ENCODE results near the gene CCSER2. TPM values are rescaled to one million over a fixed set of nuclear protein-coding genes. Genes with fewer than 3 reads are reported as not detected.
A peak's percentile ranks its signal among the peaks of the same experiment; 100 is the strongest.

CCSER2 gene
- total and polyA plus RNA-seq, 7 experiments from 2014 or later: 59.1 to 133 (median 93.4) TPM

DNA sequence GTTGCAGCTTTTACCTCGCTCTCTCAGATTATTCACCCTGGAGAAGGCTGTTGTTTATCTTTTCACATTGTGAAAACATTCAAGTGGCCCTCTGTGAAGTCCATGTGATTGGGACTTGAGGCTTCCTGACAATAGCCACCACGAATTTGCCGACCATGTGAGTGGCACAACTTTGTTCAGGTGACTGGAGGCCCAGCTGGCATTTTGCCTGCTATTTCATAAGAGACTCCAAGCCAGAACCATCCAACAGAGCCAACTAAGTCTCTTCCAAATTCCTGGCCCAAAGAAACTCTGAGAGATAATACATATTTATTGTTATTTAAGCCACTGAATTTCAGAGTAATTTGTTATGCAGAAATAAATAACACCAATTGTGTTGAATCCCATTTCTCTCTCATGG, 38.2 kb upstream of the CCSER2 start:
- peaks cover 0 to 29% (median 0%) of the 10 kb centered on the region in 5 donors for H3K27me3 Mint-ChIP-seq
- H3K36me3 Mint-ChIP-seq: no peaks in the 10 kb centered on the region
- no peaks in the 10 kb centered on the region for H3K4me1 ChIP-seq (ENCODE audit: control insufficient read depth in 2 of 2, insufficient read depth in 2 of 2, low read length in 2 of 2)
- no peak for DNase-seq
- ChIA-PET POLR2A (no interaction called here), CTCF (no interaction called here)
- no peaks in the 10 kb centered on the region for H3K9me3 Mint-ChIP-seq
- intact Hi-C loops (cut with micrococcal nuclease): no loop called here
- no peak overlapping the region for H3K27ac ChIP-seq (ENCODE audit: low read depth, low read length)
- H3K4me3 Mint-ChIP-seq: no peak overlapping the region
- ATAC-seq: no peak
- H3K27me3 ChIP-seq (ENCODE audit: control insufficient read depth in 2 of 2, insufficient read depth in 2 of 2, low read length in 2 of 2): no peaks in the 10 kb centered on the region
- H3K27ac Mint-ChIP-seq: no peak overlapping the region
- no peak overlapping the region for H3K4me3 ChIP-seq (ENCODE audit: low read length)
- H3K9me3 ChIP-seq (ENCODE audit: control insufficient read depth in 2 of 3, low read length in 3 of 3): no peaks in the 10 kb centered on the region
- peaks cover 0 to 26% (median 0%) of the 10 kb centered on the region in 7 donors for H3K4me1 Mint-ChIP-seq
- H3K36me3 ChIP-seq (ENCODE audit: control insufficient read depth in 2 of 3, insufficient read depth in 3 of 3, low read length in 3 of 3): no peaks in the 10 kb centered on the region

DNA sequence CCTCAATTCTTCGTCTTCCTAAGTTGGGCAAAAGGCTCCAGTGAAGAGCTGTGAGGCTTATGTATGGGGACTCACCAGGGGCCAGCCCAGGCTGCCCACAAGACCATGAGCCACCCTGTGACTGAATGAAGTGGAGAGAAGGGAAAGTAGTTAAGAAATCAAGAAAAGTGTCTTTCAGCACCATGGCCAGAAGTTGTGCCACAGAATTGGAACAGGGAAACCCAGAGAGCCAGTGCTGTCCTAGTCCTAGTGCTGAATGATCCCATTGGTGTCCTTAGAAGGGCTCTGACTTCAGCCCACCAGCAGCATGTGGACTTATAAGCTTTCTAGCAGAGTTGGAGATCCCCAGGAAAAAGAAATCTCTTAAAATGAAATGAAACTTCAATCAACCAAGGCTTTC, 37.0 kb upstream of the CCSER2 start:
- Mint-ChIP-seq H3K27ac (no peak overlapping the region), H3K4me1 (peaks cover 0 to 28% (median 0%) of the 10 kb centered on the region in 7 donors), H3K4me3 (no peak overlapping the region), H3K36me3 (no peaks in the 10 kb centered on the region), H3K27me3 (peaks cover 0 to 29% (median 0%) of the 10 kb centered on the region in 5 donors), H3K9me3 (no peaks in the 10 kb centered on the region)
- POLR2A ChIA-PET: no interaction called here
- ATAC-seq (no peak), DNase-seq (no peak)
- CTCF ChIA-PET: no interaction called here
- Histone ChIP-seq H3K9me3 (ENCODE audit: control insufficient read depth in 2 of 3, low read length in 3 of 3) (no peaks in the 10 kb centered on the region), H3K4me3 (ENCODE audit: low read length) (no peak overlapping the region), H3K36me3 (ENCODE audit: control insufficient read depth in 2 of 3, insufficient read depth in 3 of 3, low read length in 3 of 3) (no peaks in the 10 kb centered on the region), H3K27ac (ENCODE audit: low read depth, low read length) (no peak overlapping the region), H3K4me1 (ENCODE audit: control insufficient read depth in 2 of 2, insufficient read depth in 2 of 2, low read length in 2 of 2) (no peaks in the 10 kb centered on the region), H3K27me3 (ENCODE audit: control insufficient read depth in 2 of 2, insufficient read depth in 2 of 2, low read length in 2 of 2) (no peaks in the 10 kb centered on the region)
- intact Hi-C loops (cut with micrococcal nuclease): no loop called here

DNA sequence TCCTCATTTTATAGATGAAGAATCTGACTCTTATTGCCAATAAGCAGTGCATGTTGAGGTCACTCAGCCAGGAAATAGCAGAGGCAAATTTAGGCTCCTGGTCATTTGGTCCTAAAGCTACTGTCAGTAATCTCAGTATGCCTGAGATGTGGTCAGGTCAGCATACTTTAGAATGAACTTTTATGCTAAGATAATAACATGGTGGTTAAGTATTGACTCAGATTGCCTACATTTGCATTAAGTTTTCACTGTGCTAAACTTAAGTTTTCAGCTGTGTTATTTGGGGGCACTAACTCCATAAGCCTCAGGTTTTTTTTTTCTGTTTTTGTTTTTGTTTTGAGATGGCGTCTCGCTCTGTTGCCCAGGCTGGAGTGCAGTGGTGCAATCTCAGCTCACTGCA, 35.9 kb upstream of the CCSER2 start:
- H3K4me3 Mint-ChIP-seq: no peak overlapping the region
- intact Hi-C loops (cut with micrococcal nuclease): no loop called here
- DNase-seq (no peak), ATAC-seq (no peak)
- no peaks in the 10 kb centered on the region for H3K36me3 Mint-ChIP-seq
- H3K27me3 ChIP-seq (ENCODE audit: control insufficient read depth in 2 of 2, insufficient read depth in 2 of 2, low read length in 2 of 2): no peaks in the 10 kb centered on the region
- ChIA-PET CTCF (interaction anchor here (1.2 kb wide), 1 partner anchor 247 kb away, joined by 4 read pairs; no protein-coding TSS in a partner anchor), POLR2A (no interaction called here)
- H3K36me3 ChIP-seq (ENCODE audit: control insufficient read depth in 2 of 3, insufficient read depth in 3 of 3, low read length in 3 of 3): peaks cover 0 to 3% (median 0%) of the 10 kb centered on the region in 3 experiments
- H3K27ac Mint-ChIP-seq: no peak overlapping the region
- H3K27me3 Mint-ChIP-seq: peaks cover 0 to 30% (median 0%) of the 10 kb centered on the region in 5 donors
- no peaks in the 10 kb centered on the region for H3K9me3 Mint-ChIP-seq
- H3K9me3 ChIP-seq (ENCODE audit: control insufficient read depth in 2 of 3, low read length in 3 of 3): no peaks in the 10 kb centered on the region
- H3K4me3 ChIP-seq (ENCODE audit: low read length): no peak overlapping the region
- no peak overlapping the region for H3K27ac ChIP-seq (ENCODE audit: low read depth, low read length)
- H3K4me1 Mint-ChIP-seq: peaks cover 0 to 28% (median 0%) of the 10 kb centered on the region in 7 donors
- H3K4me1 ChIP-seq (ENCODE audit: control insufficient read depth in 2 of 2, insufficient read depth in 2 of 2, low read length in 2 of 2): no peaks in the 10 kb centered on the region

DNA sequence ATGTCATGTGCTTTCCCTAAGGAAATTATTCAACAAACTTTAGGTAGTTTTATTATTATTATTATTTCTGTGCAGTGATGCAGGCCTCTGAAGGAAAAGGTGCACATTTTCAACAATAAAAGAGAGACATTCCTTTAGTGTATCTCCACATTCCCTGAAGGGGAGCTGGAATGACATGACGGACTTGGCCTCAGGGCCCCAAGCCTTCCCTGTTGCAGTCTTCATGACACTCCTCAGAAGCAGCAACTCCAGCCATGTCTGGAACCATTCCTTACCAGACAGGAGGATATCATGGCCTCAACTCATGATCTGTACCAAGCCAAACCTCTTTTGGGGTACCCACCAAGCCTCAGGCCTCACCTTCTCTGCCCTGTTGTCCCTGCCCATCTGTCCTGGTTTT, 35.2 kb upstream of the CCSER2 start:
- peaks cover 0 to 31% (median 2%) of the 10 kb centered on the region in 5 donors for H3K27me3 Mint-ChIP-seq
- no peaks in the 10 kb centered on the region for H3K36me3 Mint-ChIP-seq
- intact Hi-C loops (cut with micrococcal nuclease): no loop called here
- CTCF ChIA-PET: interaction anchor here (1.5 kb wide), 1 partner anchor 244 kb away, joined by 5 read pairs; no protein-coding TSS in a partner anchor
- peak overlapping the region in 1 of 10 donors; percentile 27 for H3K4me3 Mint-ChIP-seq
- Histone ChIP-seq H3K36me3 (ENCODE audit: control insufficient read depth in 2 of 3, insufficient read depth in 3 of 3, low read length in 3 of 3) (peaks cover 0 to 3% (median 0%) of the 10 kb centered on the region in 3 experiments), H3K9me3 (ENCODE audit: control insufficient read depth in 2 of 3, low read length in 3 of 3) (no peaks in the 10 kb centered on the region), H3K4me1 (ENCODE audit: control insufficient read depth in 2 of 2, insufficient read depth in 2 of 2, low read length in 2 of 2) (no peaks in the 10 kb centered on the region), H3K27ac (ENCODE audit: low read depth, low read length) (no peak overlapping the region), H3K27me3 (ENCODE audit: control insufficient read depth in 2 of 2, insufficient read depth in 2 of 2, low read length in 2 of 2) (no peaks in the 10 kb centered on the region), H3K4me3 (ENCODE audit: low read length) (no peak overlapping the region)
- DNase-seq (no peak), ATAC-seq (no peak)
- H3K4me1 Mint-ChIP-seq: peaks cover 0 to 28% (median 0%) of the 10 kb centered on the region in 7 donors
- no peaks in the 10 kb centered on the region for H3K9me3 Mint-ChIP-seq
- peak overlapping the region in 1 of 9 donors; percentile 36 for H3K27ac Mint-ChIP-seq
- POLR2A ChIA-PET: no interaction called here

DNA sequence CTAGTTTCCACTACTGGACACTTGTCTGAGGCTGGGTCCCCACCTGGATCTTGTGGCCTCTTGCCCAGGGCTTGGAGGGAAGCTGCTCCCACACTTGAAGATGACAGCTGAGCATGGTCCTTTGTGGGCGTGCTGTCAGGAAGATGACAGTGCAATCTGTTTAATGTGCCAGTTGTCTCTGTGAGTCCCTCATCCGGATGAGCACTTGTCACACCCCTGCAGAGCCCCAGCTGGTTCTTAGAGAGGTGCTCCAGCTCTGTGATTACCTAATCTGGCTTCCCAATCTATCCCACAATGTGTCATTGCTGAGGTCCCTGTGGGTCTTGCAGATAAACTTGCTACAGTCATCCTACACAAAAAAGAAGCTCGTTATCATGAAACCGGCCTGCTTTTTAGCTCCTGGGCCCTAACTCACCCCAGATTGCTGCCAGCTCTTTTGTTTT, 34.8 kb upstream of the CCSER2 start:
- intact Hi-C loops (cut with micrococcal nuclease): loop anchor here in 1 of 2 donors (2.0 kb wide), 1 partner anchor 15 kb away; no protein-coding TSS in a partner anchor
- peaks cover 0 to 3% (median 0%) of the 10 kb centered on the region in 3 experiments for H3K36me3 ChIP-seq (ENCODE audit: control insufficient read depth in 2 of 3, insufficient read depth in 3 of 3, low read length in 3 of 3)
- H3K4me3 ChIP-seq (ENCODE audit: low read length): no peak overlapping the region
- H3K36me3 Mint-ChIP-seq: no peaks in the 10 kb centered on the region
- no peaks in the 10 kb centered on the region for H3K9me3 Mint-ChIP-seq
- H3K4me1 Mint-ChIP-seq: peaks cover 0 to 26% (median 0%) of the 10 kb centered on the region in 7 donors
- ChIA-PET CTCF (interaction anchor here (1.5 kb wide), 1 partner anchor 243 kb away, joined by 5 read pairs; no protein-coding TSS in a partner anchor), POLR2A (no interaction called here)
- peak overlapping the region in 1 of 9 donors; percentile 36 for H3K27ac Mint-ChIP-seq
- no peaks in the 10 kb centered on the region for H3K9me3 ChIP-seq (ENCODE audit: control insufficient read depth in 2 of 3, low read length in 3 of 3)
- peak overlapping the region in 1 of 10 donors; percentile 27 for H3K4me3 Mint-ChIP-seq
- no peaks in the 10 kb centered on the region for H3K4me1 ChIP-seq (ENCODE audit: control insufficient read depth in 2 of 2, insufficient read depth in 2 of 2, low read length in 2 of 2)
- ATAC-seq (peak; percentile 22), DNase-seq (no peak)
- no peaks in the 10 kb centered on the region for H3K27me3 ChIP-seq (ENCODE audit: control insufficient read depth in 2 of 2, insufficient read depth in 2 of 2, low read length in 2 of 2)
- H3K27me3 Mint-ChIP-seq: peaks cover 0 to 31% (median under 1%) of the 10 kb centered on the region in 5 donors
- no peak overlapping the region for H3K27ac ChIP-seq (ENCODE audit: low read depth, low read length)

DNA sequence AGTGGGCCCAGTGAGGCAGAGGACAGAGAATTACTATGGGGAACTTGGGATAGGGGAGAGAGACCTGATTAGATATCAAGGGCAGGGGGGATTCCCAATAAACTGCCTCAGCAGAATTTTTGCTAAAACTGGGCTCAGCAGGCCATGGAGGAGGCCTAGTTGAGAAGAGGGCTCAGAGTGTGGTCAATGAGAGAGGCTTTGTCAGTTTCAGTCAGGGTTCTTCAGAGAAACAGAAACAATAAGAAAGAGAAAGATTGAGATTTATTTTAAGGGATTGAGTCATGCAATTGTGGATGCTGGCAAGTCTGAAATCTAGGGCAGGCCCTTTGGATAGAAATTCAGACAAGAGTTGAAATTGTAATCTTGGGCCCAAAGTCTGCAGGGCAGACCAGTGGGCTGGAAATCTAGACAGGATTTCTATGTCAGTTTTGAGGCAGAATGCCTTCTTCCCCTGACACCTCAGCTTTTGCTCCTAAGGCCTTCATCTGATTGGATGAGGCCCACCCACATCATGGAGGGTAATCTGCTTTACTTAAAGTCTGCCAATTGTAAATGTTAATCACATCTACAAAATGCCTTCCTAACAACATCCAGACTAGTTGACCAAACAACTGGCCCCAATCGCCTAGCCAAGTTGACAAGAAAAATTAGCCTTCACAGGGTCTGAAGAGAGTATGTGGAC, 33.5 kb upstream of the CCSER2 start:
- ChIA-PET CTCF (no interaction called here), POLR2A (no interaction called here)
- H3K36me3 Mint-ChIP-seq: no peaks in the 10 kb centered on the region
- DNase-seq: no peak
- no peak overlapping the region for H3K4me3 ChIP-seq (ENCODE audit: low read length)
- intact Hi-C loops (cut with micrococcal nuclease): loop anchor here in 1 of 2 donors (2.0 kb wide), 1 partner anchor 14 kb away; no protein-coding TSS in a partner anchor
- peaks cover 0 to 26% (median 0%) of the 10 kb centered on the region in 7 donors for H3K4me1 Mint-ChIP-seq
- H3K27me3 ChIP-seq (ENCODE audit: control insufficient read depth in 2 of 2, insufficient read depth in 2 of 2, low read length in 2 of 2): no peaks in the 10 kb centered on the region
- peak overlapping the region in 2 of 9 donors; percentile 9 to 30 for H3K27ac Mint-ChIP-seq
- no peak overlapping the region for H3K4me3 Mint-ChIP-seq
- ATAC-seq: no peak
- no peaks in the 10 kb centered on the region for H3K9me3 ChIP-seq (ENCODE audit: control insufficient read depth in 2 of 3, low read length in 3 of 3)
- no peaks in the 10 kb centered on the region for H3K9me3 Mint-ChIP-seq
- H3K36me3 ChIP-seq (ENCODE audit: control insufficient read depth in 2 of 3, insufficient read depth in 3 of 3, low read length in 3 of 3): peaks cover 0 to 3% (median 0%) of the 10 kb centered on the region in 3 experiments
- no peak overlapping the region for H3K27ac ChIP-seq (ENCODE audit: low read depth, low read length)
- H3K27me3 Mint-ChIP-seq: peaks cover 0 to 25% (median 5%) of the 10 kb centered on the region in 5 donors
- H3K4me1 ChIP-seq (ENCODE audit: control insufficient read depth in 2 of 2, insufficient read depth in 2 of 2, low read length in 2 of 2): no peaks in the 10 kb centered on the region
